Stimulated activated CD4-positive, alpha-beta T cell treated with anti-CD3 and anti-CD28 coated beads, Interleukin-1b, Interleukin-23, amount 100 ng/mL, for 4 hours (primary cell): ENCODE results near the gene CCK.

Experiments used
- DNase-seq, 2 donors: peaks; one replicate each; pipeline ENCODE4 v3.0.0-alpha.2; 2020; ENCODE audit warnings: low read depth in 2 of 2

The CCK gene

DNA sequence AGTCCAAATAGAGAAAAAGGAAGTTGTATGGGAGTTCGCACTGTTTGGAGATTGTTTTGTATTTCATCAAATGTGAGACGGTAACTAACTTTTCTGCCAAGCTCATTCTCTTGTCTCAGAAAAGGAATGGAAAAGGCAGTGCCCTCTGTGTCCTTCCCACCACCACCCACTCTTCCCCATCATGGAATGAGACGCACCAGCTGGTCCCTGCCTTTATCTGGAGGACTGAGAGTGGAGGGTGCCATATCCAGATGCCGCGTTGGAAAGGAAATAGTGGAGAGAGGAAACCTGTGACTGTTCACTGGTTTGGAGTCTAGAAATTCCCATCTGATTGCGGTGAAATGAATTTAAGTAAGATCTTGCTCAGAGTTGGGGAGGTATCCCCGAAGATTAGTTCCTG is 3.7 kb upstream of the CCK start:
- no peak for DNase-seq

DNA sequence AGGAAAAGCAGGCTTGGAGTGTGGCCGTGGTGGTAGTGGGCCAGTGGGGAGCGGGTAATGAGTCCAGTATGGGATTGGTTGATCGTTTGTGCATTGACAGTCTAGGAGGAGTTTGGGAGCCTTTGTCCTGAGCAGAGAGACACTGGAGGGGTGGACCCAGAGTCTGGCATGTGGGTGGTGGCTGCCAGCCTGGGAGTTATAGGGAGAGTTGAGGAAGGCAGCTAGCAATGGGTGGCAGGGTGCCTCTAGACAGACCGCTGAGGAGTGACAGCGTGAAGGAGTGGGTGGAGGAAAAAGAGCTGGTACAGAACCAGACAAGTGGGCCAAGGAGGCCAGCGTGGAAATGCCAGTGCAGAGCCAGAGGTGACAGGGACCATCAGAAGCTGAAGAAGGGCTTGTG is 1.9 kb upstream of the CCK start:
- DNase-seq, result no peak

GRCh38 chr3:42265059-42265991 is 660 bp downstream of the CCK start:
- no peak for DNase-seq

DNA sequence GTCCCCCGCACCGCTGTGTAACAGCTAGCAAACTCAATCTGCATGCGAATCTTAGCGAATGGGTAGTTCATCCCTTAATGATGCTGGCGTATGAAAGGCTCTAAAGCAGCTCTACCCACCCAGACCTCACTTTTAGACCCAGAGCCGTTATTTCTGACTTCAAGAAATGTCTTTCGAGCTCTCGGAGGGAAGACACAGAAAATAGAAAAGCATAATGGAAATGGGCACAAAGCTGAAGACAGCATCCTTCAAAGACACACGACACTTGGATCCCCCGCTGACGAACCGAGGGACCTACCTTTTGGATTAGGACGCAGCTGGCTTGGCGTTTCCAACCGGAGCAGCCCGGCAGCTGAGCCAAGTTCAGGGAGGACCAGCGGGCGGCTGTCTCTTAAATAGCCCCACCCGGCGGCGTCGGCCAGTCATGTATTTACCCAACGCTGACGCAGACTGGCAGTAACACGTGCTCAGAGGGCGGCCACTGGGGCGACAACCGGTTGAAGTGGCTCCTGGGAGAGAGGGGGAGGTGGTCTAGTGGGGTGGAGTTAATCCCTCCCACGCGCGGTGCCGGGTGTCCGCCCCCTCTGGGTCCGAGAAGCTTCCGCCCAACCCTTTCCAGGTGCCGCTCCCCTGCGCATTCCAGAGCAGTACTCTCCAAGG is 1.5 kb downstream of the CCK start:
- no peak for DNase-seq

- DNase-seq, result no peak
Observed at GRCh38 chr3:42263354-42264346, 2.3 kb downstream of the CCK start.

GRCh38 chr3:42262525-42262924 is 3.5 kb downstream of the CCK start:
- DNase-seq, result no peak

GRCh38 chr3:42257007-42257406 is 9.0 kb downstream of the CCK start:
- no peak for DNase-seq

DNA sequence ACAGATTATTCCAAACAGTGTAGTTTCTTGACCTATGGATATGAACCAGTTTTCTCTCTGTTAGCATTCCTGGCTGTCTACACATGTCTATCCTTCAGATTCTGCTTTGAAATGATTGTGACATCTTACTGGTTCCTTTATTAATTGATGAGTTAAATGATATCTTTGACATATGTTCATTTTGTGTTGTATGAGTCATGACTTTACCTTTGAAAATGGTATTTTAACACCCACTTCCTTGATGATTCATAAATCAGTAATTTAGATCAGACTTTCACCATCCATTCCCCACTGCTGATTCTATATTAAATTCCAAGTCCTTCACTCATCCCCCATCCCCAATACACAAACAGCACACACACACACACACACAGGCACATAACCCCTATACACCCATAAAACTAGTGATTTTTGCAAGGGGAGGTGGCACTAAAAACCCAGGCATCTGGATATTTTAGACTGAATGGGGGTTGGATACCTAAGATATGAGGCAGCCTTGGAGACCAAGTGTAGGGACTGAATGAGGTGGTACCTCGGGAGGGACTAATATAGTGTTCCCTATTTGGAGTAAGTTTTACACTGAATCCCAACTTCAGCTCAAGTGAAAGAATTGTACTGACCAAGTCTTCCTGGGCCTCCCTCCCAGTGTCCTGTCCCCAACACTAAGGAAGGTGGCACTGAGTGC is 9.7 kb downstream of the CCK start:
- DNase-seq, result no peak

DNA sequence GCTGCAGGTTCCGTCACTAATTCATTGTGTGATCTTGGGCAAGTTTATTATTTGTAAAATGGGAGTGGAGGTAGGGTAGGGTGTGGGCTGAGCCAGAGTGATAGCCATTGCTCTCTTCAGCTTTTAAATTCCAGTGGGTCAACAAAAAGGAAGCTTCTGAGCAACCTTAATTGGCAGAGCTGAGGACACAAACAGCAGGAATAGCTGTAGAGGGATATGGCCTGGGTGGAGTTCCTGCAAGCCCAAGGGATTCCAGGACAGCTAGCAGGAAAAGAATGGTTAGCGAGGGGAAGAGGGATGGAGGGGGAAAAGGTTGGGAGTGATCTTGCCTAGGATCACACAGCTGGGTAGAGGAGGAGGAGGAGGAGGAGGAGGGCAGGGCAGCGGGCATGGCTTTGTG is 11.4 kb downstream of the CCK start:
- no peak for DNase-seq

GRCh38 chr3:42250761-42251160 is 15.2 kb downstream of the CCK start:
- no peak for DNase-seq

DNA sequence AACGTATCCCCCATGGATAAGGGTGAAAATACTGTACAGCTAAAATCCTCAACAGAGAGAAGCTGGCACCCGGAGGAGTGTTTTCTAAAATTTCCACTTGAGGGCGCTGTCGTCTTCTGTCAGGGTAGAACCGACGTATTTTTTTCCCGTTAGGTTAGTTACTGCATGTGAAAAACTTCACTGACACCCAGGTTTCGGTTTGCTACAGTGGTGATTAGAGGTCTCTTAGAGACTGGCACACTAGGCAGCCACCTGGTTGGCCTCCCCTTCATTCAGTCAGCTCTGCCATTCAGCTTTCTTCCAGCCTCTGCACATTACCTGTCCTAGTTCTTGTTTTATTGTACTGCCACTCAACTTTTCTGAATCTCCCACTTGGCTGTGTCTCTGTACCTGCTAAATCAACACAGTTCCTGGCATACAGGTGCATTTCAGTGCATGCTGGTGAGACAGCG is 18.4 kb downstream of the CCK start:
- peak; percentile 26 to 65 for DNase-seq

DNA sequence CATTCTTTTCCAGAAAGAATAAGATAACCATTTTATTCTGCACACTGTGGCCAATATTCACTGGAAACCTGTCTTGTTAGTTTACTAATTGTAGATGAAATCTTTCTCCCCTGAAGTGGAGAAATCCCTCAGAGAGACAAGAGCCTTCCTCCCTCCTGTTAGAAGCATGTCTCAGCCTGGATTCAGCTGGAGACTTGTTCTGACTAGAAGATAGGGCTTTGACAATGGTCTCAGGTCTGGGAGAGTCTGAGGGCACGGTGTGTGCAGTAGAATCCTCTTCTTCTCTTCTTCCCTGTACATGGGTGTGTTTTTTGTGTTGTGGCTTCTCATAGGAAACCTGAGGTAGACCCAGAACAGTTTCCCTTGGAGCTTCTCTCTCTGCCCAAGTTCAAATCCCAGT is 19.9 kb downstream of the CCK start:
- no peak for DNase-seq

GRCh38 chr3:42236611-42237010 is 29.4 kb downstream of the CCK start:
- DNase-seq, result no peak

- no peak for DNase-seq
Observed at GRCh38 chr3:42235532-42235931, 30.5 kb downstream of the CCK start.

- DNase-seq, result no peak
Observed at GRCh38 chr3:42230860-42231259, 35.1 kb downstream of the CCK start.

DNA sequence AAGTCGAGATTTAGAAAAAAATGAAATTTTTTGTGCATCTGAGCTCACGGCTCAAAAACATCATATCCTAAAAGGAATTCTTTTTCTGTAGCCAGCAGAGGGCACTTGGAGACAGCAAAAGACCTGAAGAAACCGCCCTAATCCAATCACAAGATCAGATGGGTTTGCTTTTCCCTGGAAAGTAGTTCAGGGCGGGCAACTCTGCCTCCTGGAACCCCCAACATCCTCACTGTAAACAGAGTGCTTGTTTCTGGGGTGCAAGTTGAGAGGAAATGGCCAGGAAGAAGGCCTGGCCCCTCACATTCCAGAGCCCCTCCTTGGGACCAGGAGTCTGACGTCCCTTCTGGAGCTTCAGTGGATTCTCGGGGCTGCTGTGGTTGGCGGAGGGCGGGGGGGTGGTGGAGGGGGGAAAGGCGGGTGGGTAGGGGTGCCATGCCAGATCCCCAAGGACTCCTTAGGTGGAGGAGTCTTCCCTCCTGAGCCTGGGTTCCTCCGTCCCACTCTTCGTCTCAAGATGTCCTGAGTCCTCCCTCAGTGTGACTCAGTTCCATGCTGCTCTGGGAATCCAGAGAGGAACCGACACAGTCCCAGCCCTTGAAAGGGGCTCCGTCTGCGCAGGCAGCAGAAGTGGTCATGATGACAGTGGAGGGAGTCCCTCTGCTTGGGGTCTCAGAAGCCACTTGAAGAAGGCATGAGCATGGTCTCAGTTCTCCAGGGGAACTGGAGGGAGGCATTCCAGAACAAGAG is 35.9 kb downstream of the CCK start:
- DNase-seq, result no peak

GRCh38 chr3:42229266-42229941 is 36.6 kb downstream of the CCK start:
- no peak for DNase-seq

- no peak for DNase-seq
Observed at GRCh38 chr3:42228796-42229195, 37.2 kb downstream of the CCK start.

DNA sequence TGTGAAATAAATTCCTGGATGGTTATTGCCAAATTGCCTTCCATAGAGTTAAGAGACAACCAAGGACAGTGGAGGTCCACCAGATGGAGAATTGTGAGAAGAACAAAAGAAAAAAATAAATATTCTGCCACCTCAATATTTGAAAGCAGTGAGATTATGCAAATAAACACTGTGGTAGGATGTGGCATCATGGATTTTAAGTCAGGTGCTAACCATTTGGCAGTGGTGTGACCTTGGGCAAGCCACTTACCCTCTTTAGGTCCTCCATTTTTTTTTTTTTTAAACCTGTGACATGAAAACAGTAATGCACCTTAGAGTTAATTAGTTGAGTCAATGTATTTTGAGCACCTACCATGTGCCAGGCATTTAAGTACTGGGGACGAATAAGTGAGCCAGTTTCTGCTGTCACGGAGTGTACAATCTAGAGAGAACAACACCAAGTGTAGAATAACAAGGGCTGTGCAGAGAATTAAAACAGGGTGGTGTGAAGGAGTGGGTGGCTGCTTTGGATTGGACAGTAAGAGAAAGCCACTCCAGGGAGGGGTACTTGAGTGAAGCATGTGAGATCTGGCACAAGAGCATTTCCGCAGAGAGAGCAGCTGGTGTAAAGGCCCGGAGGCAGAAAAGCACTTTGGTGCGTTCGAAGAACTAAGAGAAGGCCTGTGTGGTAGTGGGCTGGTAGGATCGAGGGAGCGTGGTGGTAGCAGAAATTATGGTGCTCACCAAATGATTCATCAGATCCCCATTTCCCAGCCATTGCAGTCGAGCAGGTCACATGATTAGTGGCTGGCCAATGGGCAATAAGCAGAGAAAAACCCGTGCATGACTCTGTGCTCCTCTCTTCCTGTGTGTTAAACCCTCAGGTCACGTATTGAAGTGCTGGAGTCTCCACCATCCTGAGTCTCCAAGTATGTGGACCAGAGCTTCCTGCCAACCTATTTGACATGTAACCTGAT is 39.2 kb downstream of the CCK start:
- no peak for DNase-seq
